Neural progenitor cell (in vitro differentiated cells): ENCODE measurements around the gene PEPD. TPM values are rescaled to one million over a fixed set of nuclear protein-coding genes. Genes with fewer than 3 reads are reported as not detected.

Source experiments
- DNase-seq: peaks from one replicate; pipeline ENCODE4 v3.0.0-alpha.2; 2016; ENCODE audit warnings: low spot score
- H2AFZ ChIP-seq: fragments of 200-600 bp; sonication (generic); replicated peaks from 2 replicates; pipeline ENCODE4 v1.6.1; 2016; ENCODE audit warnings: antibody characterized with exemption
- H3F3A ChIP-seq: fragments of 200-600 bp; sonication (generic); 2 replicates; pipeline ENCODE4 v1.6.1; 2016; ENCODE audit warnings: antibody characterized with exemption, low read depth
- H3K27ac ChIP-seq: fragments of 200-600 bp; sonication (generic); 2 replicates; pipeline ENCODE4 v1.5.1; 2016; ENCODE audit warnings: mild to moderate bottlenecking
- H3K27me3 ChIP-seq: fragments of 200-600 bp; sonication (generic); 2 replicates; pipeline ENCODE4 v1.6.1; 2016; ENCODE audit warnings: mild to moderate bottlenecking, moderate library complexity
- H3K36me3 ChIP-seq: fragments of 200-600 bp; sonication (generic); 2 replicates; pipeline ENCODE4 v1.5.1; 2016
- H3K4me1 ChIP-seq: fragments of 200-600 bp; sonication (generic); 2 replicates; pipeline ENCODE4 v1.6.1; 2016; ENCODE audit warnings: mixed run types
- H3K4me2 ChIP-seq: fragments of 200-600 bp; sonication (generic); 2 replicates; pipeline ENCODE4 v1.6.1; 2016
- H3K4me3 ChIP-seq: fragments of 200-600 bp; sonication (generic); 2 replicates; pipeline ENCODE4 v1.5.1; 2016
- H3K79me2 ChIP-seq: fragments of 200-600 bp; sonication (generic); 2 replicates; pipeline ENCODE4 v1.6.1; 2016; ENCODE audit warnings: low read depth
- H3K9ac ChIP-seq: fragments of 200-600 bp; sonication (generic); 2 replicates; pipeline ENCODE4 v1.6.1; 2016
- H3K9me3 ChIP-seq: fragments of 200-600 bp; sonication (generic); 2 replicates; pipeline ENCODE4 v1.5.1; 2016; ENCODE audit warnings: low read depth
- H4K20me1 ChIP-seq: fragments of 200-600 bp; sonication (generic); 2 replicates; pipeline ENCODE4 v1.6.1; 2016; ENCODE audit warnings: low read depth
- H3K27ac Mint-ChIP-seq: 3 replicates; pipeline ENCODE4 v1.8.0; 2021; ENCODE audit warnings: mixed read lengths
- H3K27me3 Mint-ChIP-seq: 2 replicates; pipeline ENCODE4 v1.8.0; 2022; ENCODE audit warnings: low read depth, mild to moderate bottlenecking, inconsistent platforms, moderate library complexity, mixed read lengths; ENCODE audit not compliant: insufficient read depth
- H3K36me3 Mint-ChIP-seq: 3 replicates; pipeline ENCODE4 v1.8.0; 2021; ENCODE audit warnings: mixed read lengths
- H3K4me1 Mint-ChIP-seq: 3 replicates; pipeline ENCODE4 v1.8.0; 2021; ENCODE audit warnings: mixed read lengths
- H3K4me3 Mint-ChIP-seq: 3 replicates; pipeline ENCODE4 v1.8.0; 2021; ENCODE audit warnings: mild to moderate bottlenecking, moderate library complexity, mixed read lengths
- H3K9me3 Mint-ChIP-seq: 3 replicates; pipeline ENCODE4 v1.8.0; 2020; ENCODE audit warnings: mixed read lengths
- CTCF ChIP-seq: fragments of 200-600 bp; sonication (generic); IDR thresholded peaks from 2 replicates; pipeline ENCODE4 v1.5.1; 2017; ENCODE audit warnings: antibody characterized with exemption, mild to moderate bottlenecking
- EZH2 ChIP-seq: fragments of 200-600 bp; sonication (generic); IDR thresholded peaks from 2 replicates; pipeline ENCODE4 v1.6.1; 2017; ENCODE audit warnings: antibody characterized with exemption, mild to moderate bottlenecking, moderate library complexity
- EZH2phosphoT487 ChIP-seq: fragments of 200-600 bp; sonication (generic); IDR thresholded peaks from 2 replicates; pipeline ENCODE4 v1.6.1; 2017; ENCODE audit warnings: antibody characterized with exemption
- total RNA-seq: library from RNA; depleted of rRNA; stranded (reverse); fragments of >200 nt; gene quantifications from 2 replicates; pipeline ENCODE4 v1.2.3, GENCODE V29; 2015; ENCODE audit warnings: low replicate concordance

Gene PEPD
- total RNA-seq, 1 donor from 2014 or later = 47.0 TPM

- Histone ChIP-seq H4K20me1 (no peaks in the 10 kb centered on the region), H3K27ac (no peak overlapping the region), H3K36me3 (no peaks in the 10 kb centered on the region), H3F3A (no peaks in the 10 kb centered on the region), H2AFZ (no peak overlapping the region), H3K4me1 (peaks cover 6% of the 10 kb centered on the region), H3K9ac (no peak overlapping the region), H3K4me3 (no peak overlapping the region), H3K27me3 (no peaks in the 10 kb centered on the region), H3K4me2 (no peak overlapping the region), H3K9me3 (no peaks in the 10 kb centered on the region), H3K79me2 (no peaks in the 10 kb centered on the region)
- Mint-ChIP-seq H3K4me3 (no peak overlapping the region), H3K27me3 (no peaks in the 10 kb centered on the region), H3K9me3 (no peaks in the 10 kb centered on the region), H3K27ac (no peak overlapping the region), H3K4me1 (peaks cover 4% of the 10 kb centered on the region), H3K36me3 (no peaks in the 10 kb centered on the region)
- no peak for TF ChIP-seq EZH2phosphoT487
- TF ChIP-seq CTCF = no peak
- no peak for TF ChIP-seq EZH2
- DNase-seq = no peak
These were observed 38.4 kb upstream of the PEPD start for GRCh38 chr19:33559996-33560395.

DNA sequence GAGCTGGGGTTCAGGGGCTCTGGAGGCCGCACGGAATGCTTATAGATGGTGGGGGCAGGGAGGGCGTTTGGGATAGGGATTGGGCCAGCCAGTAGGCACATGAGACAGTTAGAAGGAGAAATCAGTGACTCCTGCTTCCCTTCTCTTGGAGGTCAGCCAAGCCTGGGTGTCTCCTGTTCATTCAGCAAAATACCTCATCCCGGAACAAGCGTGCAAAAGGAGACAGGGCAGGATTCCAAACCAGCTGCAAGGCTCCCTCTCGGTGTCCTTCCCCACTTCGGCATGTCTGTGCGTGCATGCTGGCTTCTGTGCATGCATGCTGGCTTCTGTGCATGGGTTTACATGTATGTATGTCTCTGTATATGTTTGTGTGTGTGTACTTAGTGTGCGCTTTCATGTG is 37.3 kb upstream of the PEPD start:
- Mint-ChIP-seq H3K4me3 (no peak overlapping the region), H3K4me1 (peaks cover 4% of the 10 kb centered on the region), H3K27ac (no peak overlapping the region), H3K9me3 (no peaks in the 10 kb centered on the region), H3K27me3 (no peaks in the 10 kb centered on the region), H3K36me3 (no peaks in the 10 kb centered on the region)
- Histone ChIP-seq H3K9ac (no peak overlapping the region), H3K4me3 (no peak overlapping the region), H4K20me1 (no peaks in the 10 kb centered on the region), H3K4me1 (peaks cover 6% of the 10 kb centered on the region), H2AFZ (no peak overlapping the region), H3K79me2 (no peaks in the 10 kb centered on the region), H3K27ac (no peak overlapping the region), H3K36me3 (no peaks in the 10 kb centered on the region), H3K9me3 (no peaks in the 10 kb centered on the region), H3K4me2 (no peak overlapping the region), H3K27me3 (no peaks in the 10 kb centered on the region), H3F3A (no peaks in the 10 kb centered on the region)
- DNase-seq = no peak
- TF ChIP-seq EZH2phosphoT487 (no peak), EZH2 (no peak)

DNA sequence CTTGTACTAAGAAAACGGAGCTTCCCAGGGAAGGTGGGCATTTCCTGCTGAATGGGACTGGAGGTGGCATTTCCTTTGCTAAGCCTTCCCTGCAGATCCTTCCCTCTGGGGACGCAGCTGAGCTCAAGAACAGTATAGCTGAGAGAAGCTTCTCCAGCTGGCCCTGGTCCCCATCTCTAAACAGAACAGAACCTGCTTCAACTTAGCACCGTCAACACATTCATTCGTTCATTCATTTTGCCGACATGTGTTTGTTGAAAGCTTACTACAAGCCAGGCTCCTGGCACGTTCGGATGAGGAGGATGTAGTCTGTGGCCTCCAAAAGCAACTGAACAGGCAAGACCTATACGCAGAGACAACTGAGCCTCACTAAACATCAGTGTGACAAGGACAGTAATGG is 36.6 kb upstream of the PEPD start:
- no peak overlapping the region for H3K27ac Mint-ChIP-seq
- Histone ChIP-seq H3K79me2 (no peaks in the 10 kb centered on the region), H2AFZ (no peak overlapping the region), H3K4me2 (no peak overlapping the region), H3F3A (no peaks in the 10 kb centered on the region), H3K9me3 (no peaks in the 10 kb centered on the region), H3K4me1 (peaks cover 5% of the 10 kb centered on the region), H3K9ac (no peak overlapping the region), H3K27me3 (no peaks in the 10 kb centered on the region), H3K36me3 (no peaks in the 10 kb centered on the region), H3K4me3 (no peak overlapping the region), H4K20me1 (no peaks in the 10 kb centered on the region), H3K27ac (no peak overlapping the region)
- H3K36me3 Mint-ChIP-seq = no peaks in the 10 kb centered on the region
- TF ChIP-seq CTCF = no peak
- TF ChIP-seq EZH2 = no peak
- no peak for TF ChIP-seq EZH2phosphoT487
- H3K4me3 Mint-ChIP-seq = no peak overlapping the region
- no peaks in the 10 kb centered on the region for H3K27me3 Mint-ChIP-seq
- H3K4me1 Mint-ChIP-seq = peaks cover 4% of the 10 kb centered on the region
- DNase-seq = no peak
- no peaks in the 10 kb centered on the region for H3K9me3 Mint-ChIP-seq

DNA sequence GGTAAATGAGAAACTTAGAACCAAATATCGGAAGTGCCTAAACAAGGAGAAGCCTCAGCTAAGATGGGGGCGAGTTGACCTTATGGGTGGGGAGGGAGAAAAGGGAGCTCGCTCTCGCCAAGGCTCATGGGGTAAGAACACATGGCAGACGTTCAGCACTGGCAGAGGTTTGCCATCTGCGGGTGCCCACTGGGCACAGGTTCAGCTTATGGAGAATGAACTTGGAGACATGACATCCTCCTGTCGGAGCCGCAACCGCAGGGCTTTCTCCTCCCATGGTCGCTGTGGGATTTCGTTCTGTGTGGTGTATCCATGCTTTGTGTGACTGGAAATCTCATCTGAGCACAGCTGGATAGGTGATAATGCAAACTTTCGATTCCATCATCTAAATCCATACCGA is 36.1 kb upstream of the PEPD start:
- Histone ChIP-seq H4K20me1 (no peaks in the 10 kb centered on the region), H3K4me1 (peaks cover under 1% of the 10 kb centered on the region), H3F3A (no peaks in the 10 kb centered on the region), H2AFZ (no peak overlapping the region), H3K9ac (no peak overlapping the region), H3K27ac (no peak overlapping the region), H3K4me2 (no peak overlapping the region), H3K4me3 (no peak overlapping the region), H3K79me2 (no peaks in the 10 kb centered on the region), H3K27me3 (no peaks in the 10 kb centered on the region), H3K36me3 (no peaks in the 10 kb centered on the region), H3K9me3 (no peaks in the 10 kb centered on the region)
- Mint-ChIP-seq H3K27me3 (no peaks in the 10 kb centered on the region), H3K36me3 (no peaks in the 10 kb centered on the region), H3K9me3 (no peaks in the 10 kb centered on the region), H3K4me1 (peaks cover 4% of the 10 kb centered on the region), H3K4me3 (no peak overlapping the region), H3K27ac (no peak overlapping the region)
- DNase-seq = no peak
- TF ChIP-seq EZH2phosphoT487 = no peak
- no peak for TF ChIP-seq CTCF
- TF ChIP-seq EZH2 = no peak
